ENCODE data around the gene TMEM163. TPM values are rescaled to one million over a fixed set of nuclear protein-coding genes. Genes with fewer than 3 reads are reported as not detected.

The TMEM163 gene
- total and polyA plus RNA-seq, 4 donors = 5.8 to 46.9 (median 29.8) TPM

DNA sequence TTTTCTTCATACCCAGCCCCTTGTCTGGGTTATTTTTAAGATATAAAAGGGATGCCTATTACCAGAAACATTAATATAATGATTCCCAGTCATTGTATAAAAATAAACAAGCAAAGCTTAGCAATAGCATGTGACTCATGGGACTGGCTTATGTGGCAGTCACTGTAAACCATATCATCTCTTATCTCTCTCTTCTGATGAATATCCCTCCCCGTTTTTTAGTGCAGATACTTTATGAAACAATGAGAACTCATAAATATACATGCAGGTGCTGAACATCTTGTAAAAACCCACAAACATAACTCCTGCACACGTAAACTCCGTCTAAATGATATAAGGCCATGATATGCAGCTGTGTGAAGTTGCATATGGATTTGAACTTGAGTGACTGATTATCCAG is 310.0 kb downstream of the TMEM163 start:
- DNase-seq (no peak), ATAC-seq (ENCODE audit: insufficient read depth, low FRiP score) (no peak)
- peak overlapping the region in 1 of 2 donors; percentile 11 for H3K27ac ChIP-seq (ENCODE audit: low read depth in 1 of 2, low read length in 1 of 2)
- no peaks in the 10 kb centered on the region for H3K9me3 ChIP-seq (ENCODE audit: control insufficient read depth in 4 of 4, insufficient read depth in 3 of 4, low read length in 3 of 4)
- peaks cover 0 to 34% (median 3%) of the 10 kb centered on the region in 5 donors for H3K4me1 ChIP-seq (ENCODE audit: control insufficient read depth in 5 of 5, insufficient read depth in 5 of 5, low read length in 5 of 5)
- no peak overlapping the region for H3K4me3 ChIP-seq
- no peak overlapping the region for H3K9ac ChIP-seq (ENCODE audit: insufficient read depth in 1 of 2, low read length in 2 of 2)
- H3K27me3 ChIP-seq (ENCODE audit: control insufficient read depth in 3 of 3, insufficient read depth in 3 of 3, low read length in 2 of 3) = no peaks in the 10 kb centered on the region
- WGBS, 2 donors = 70 to 79% methylated on average over 3 of the region's 3 CpGs
- TF ChIP-seq CTCF (IDR thresholded peaks at IDR 0.05; ENCODE audit: control extremely low read depth, extremely low read depth) = no peak
- peaks cover 0 to 5% (median 0%) of the 10 kb centered on the region in 4 donors for H3K36me3 ChIP-seq (ENCODE audit: control insufficient read depth in 4 of 4, insufficient read depth in 4 of 4, low read length in 4 of 4)

DNA sequence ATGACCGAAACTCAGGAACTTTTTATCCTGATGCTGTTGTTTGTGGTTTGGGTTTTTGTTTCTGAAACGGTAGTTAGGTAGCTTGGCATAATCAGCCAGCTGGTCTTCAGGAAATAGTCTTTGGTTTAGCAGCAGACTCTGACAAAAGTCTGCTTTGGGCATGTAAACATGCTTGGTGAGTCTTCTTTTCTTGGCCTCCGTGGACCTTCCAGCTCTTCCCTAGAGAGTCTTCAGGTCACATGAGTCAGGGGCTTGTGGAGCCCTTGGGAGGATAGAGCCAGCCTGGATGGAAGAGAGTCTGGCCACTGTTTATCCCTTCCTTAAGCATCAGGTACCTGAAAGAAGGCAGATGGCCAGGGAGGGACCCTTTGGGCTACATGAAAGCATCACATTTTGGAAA is 310.4 kb downstream of the TMEM163 start:
- no peaks in the 10 kb centered on the region for H3K9me3 ChIP-seq (ENCODE audit: control insufficient read depth in 4 of 4, insufficient read depth in 3 of 4, low read length in 3 of 4)
- peak overlapping the region in 1 of 2 donors; percentile 11 for H3K27ac ChIP-seq (ENCODE audit: low read depth in 1 of 2, low read length in 1 of 2)
- peaks cover 0 to 34% (median 3%) of the 10 kb centered on the region in 5 donors for H3K4me1 ChIP-seq (ENCODE audit: control insufficient read depth in 5 of 5, insufficient read depth in 5 of 5, low read length in 5 of 5)
- no peak for TF ChIP-seq CTCF (IDR thresholded peaks at IDR 0.05; ENCODE audit: control extremely low read depth, extremely low read depth)
- H3K9ac ChIP-seq (ENCODE audit: insufficient read depth in 1 of 2, low read length in 2 of 2) = no peak overlapping the region
- H3K27me3 ChIP-seq (ENCODE audit: control insufficient read depth in 3 of 3, insufficient read depth in 3 of 3, low read length in 2 of 3) = no peaks in the 10 kb centered on the region
- WGBS, 2 donors = 27 to 48% methylated on average over 3 of the region's 3 CpGs
- no peak for DNase-seq
- H3K36me3 ChIP-seq (ENCODE audit: control insufficient read depth in 4 of 4, insufficient read depth in 4 of 4, low read length in 4 of 4) = peaks cover 0 to 9% (median 0%) of the 10 kb centered on the region in 4 donors
- ATAC-seq (ENCODE audit: insufficient read depth, low FRiP score) = no peak
- H3K4me3 ChIP-seq = no peak overlapping the region

- no peak for TF ChIP-seq CTCF (IDR thresholded peaks at IDR 0.05; ENCODE audit: control extremely low read depth, extremely low read depth)
- Histone ChIP-seq H3K27me3 (ENCODE audit: control insufficient read depth in 3 of 3, insufficient read depth in 3 of 3, low read length in 2 of 3) (no peaks in the 10 kb centered on the region), H3K9me3 (ENCODE audit: control insufficient read depth in 4 of 4, insufficient read depth in 3 of 4, low read length in 3 of 4) (no peaks in the 10 kb centered on the region), H3K4me3 (no peak overlapping the region), H3K36me3 (ENCODE audit: control insufficient read depth in 4 of 4, insufficient read depth in 4 of 4, low read length in 4 of 4) (peaks cover 0 to 9% (median 0%) of the 10 kb centered on the region in 4 donors), H3K9ac (ENCODE audit: insufficient read depth in 1 of 2, low read length in 2 of 2) (no peak overlapping the region), H3K27ac (ENCODE audit: low read depth in 1 of 2, low read length in 1 of 2) (no peak overlapping the region), H3K4me1 (ENCODE audit: control insufficient read depth in 5 of 5, insufficient read depth in 5 of 5, low read length in 5 of 5) (peaks cover 0 to 34% (median 4%) of the 10 kb centered on the region in 5 donors)
- ATAC-seq (ENCODE audit: insufficient read depth, low FRiP score) (no peak), DNase-seq (no peak)
- 78 to 88% methylated on average over 4 of the region's 4 CpGs for WGBS, 2 donors
Measured at GRCh38 chr2:134407154-134407890, 311.5 kb downstream of the TMEM163 start.
